Fibroblast of lung (primary cell): Measurements from ENCODE around the gene TMEM234. TPM values are rescaled to one million over a fixed set of nuclear protein-coding genes. Genes with fewer than 3 reads are reported as not detected.

Source experiments
- DNase-seq, 2 donors: peaks; one replicate each; pipeline versions ENCODE4 v3.0.0 to v3.0.0-alpha.2; 2010; ENCODE audit warnings: low read depth in 2 of 2
- H2AFZ ChIP-seq: 2 replicates; pipeline ENCODE4 v1.5.1; 2012; ENCODE audit warnings: low read length, control low read depth, inconsistent platforms
- H3K27ac ChIP-seq: 2 replicates; pipeline ENCODE4 v1.5.1; 2011; ENCODE audit warnings: low read length, control low read depth; ENCODE audit not compliant: insufficient read depth
- H3K27me3 ChIP-seq: 2 replicates; pipeline ENCODE4 v1.5.1; 2011; ENCODE audit warnings: mild to moderate bottlenecking, low read length; ENCODE audit not compliant: control insufficient read depth, insufficient read depth
- H3K36me3 ChIP-seq: 2 replicates; pipeline ENCODE4 v1.5.1; 2011; ENCODE audit warnings: low read length; ENCODE audit not compliant: control insufficient read depth, insufficient read depth
- H3K4me1 ChIP-seq: 2 replicates; pipeline ENCODE4 v1.5.1; 2011; ENCODE audit warnings: low read length; ENCODE audit not compliant: control insufficient read depth, insufficient read depth; ENCODE audit errors: extremely low read depth
- H3K4me2 ChIP-seq: 2 replicates; pipeline ENCODE4 v1.5.1; 2011; ENCODE audit warnings: low read length, control low read depth; ENCODE audit not compliant: insufficient read depth; ENCODE audit errors: extremely low read depth
- H3K4me3 ChIP-seq, 4 experiments: fragments of 200-600 bp in 1 of 4; sonication (generic) in 1 of 4; replicated peaks in 1 of 4; 2 replicates each; pipeline ENCODE4 v1.5.1; 2011 to 2016; ENCODE audit warnings: low read length in 4 of 4, low read depth in 3 of 4, mild to moderate bottlenecking in 3 of 4, control low read depth in 2 of 4, inconsistent platforms in 1 of 4, mixed read lengths in 1 of 4; ENCODE audit not compliant: insufficient read depth in 1 of 4; ENCODE audit errors: control extremely low read depth in 1 of 4
- H3K79me2 ChIP-seq: 2 replicates; pipeline ENCODE4 v1.5.1; 2012; ENCODE audit warnings: mild to moderate bottlenecking, low read length, inconsistent platforms; ENCODE audit not compliant: control insufficient read depth, insufficient read depth
- H3K9ac ChIP-seq: 2 replicates; pipeline ENCODE4 v1.5.1; 2011; ENCODE audit warnings: mild to moderate bottlenecking, low read length, control low read depth; ENCODE audit not compliant: insufficient read depth
- H3K9me3 ChIP-seq: 2 replicates; pipeline ENCODE4 v1.5.1; 2012; ENCODE audit warnings: low read depth, low read length; ENCODE audit not compliant: control insufficient read depth, insufficient read depth
- H4K20me1 ChIP-seq: 2 replicates; pipeline ENCODE4 v1.5.1; 2011; ENCODE audit warnings: low read length; ENCODE audit not compliant: control insufficient read depth, insufficient read depth; ENCODE audit errors: extremely low read depth
- EZH2 ChIP-seq: IDR thresholded peaks from 2 replicates; pipeline ENCODE4 v1.5.1; 2012; ENCODE audit warnings: low read length, control low read depth, mild to moderate bottlenecking; ENCODE audit errors: missing control alignments
- polyA plus RNA-seq, 2 donors: library from polyadenylated mRNA; depleted of rRNA in 1 of 2; stranded (reverse) in 1 of 2; unstranded in 1 of 2; fragments of >200 nt; gene quantifications; 2 replicates each; pipeline ENCODE4 v1.2.1, GENCODE V29; 2011 to 2012; ENCODE audit warnings: missing spikeins in 1 of 2
- total RNA-seq: library from RNA; depleted of rRNA; stranded (reverse); fragments of >200 nt; gene quantifications from 2 replicates; pipeline ENCODE4 v1.2.1, GENCODE V29; 2014
- TF ChIP-seq, protein P1 (sequence below), 2 donors: IDR thresholded peaks in 1 of 2; conservative IDR thresholded peaks in 1 of 2; 1 replicate in 1 of 2; 2 replicates in 1 of 2; pipeline ENCODE4 v1.5.1; 2011 to 2012; ENCODE audit warnings: low read length in 2 of 2, control low read depth in 1 of 2, inconsistent platforms in 1 of 2, low read depth in 1 of 2, mild to moderate bottlenecking in 1 of 2

TMEM234 gene
- total and polyA plus RNA-seq, 2 donors (not counting 1 experiment from before 2014, with no cell fraction given) = 15.8 to 17.5 TPM

- Histone ChIP-seq H3K4me2 (peak overlapping the region; percentile 76), H3K9ac (no peak overlapping the region), H3K36me3 (peaks cover 5% of the 10 kb centered on the region), H3K27me3 (no peaks in the 10 kb centered on the region), H3K79me2 (no peaks in the 10 kb centered on the region), H3K4me3 (peak overlapping the region in 1 of 4 experiments; percentile 44), H3K4me1 (peaks cover 14% of the 10 kb centered on the region), H2AFZ (peak overlapping the region; percentile 26), H3K9me3 (no peaks in the 10 kb centered on the region), H4K20me1 (no peaks in the 10 kb centered on the region), H3K27ac (no peak overlapping the region)
- peak in 1 of 2 donors; percentile 43 for DNase-seq
- no peak for TF ChIP-seq EZH2
- TF ChIP-seq, protein P1, sequence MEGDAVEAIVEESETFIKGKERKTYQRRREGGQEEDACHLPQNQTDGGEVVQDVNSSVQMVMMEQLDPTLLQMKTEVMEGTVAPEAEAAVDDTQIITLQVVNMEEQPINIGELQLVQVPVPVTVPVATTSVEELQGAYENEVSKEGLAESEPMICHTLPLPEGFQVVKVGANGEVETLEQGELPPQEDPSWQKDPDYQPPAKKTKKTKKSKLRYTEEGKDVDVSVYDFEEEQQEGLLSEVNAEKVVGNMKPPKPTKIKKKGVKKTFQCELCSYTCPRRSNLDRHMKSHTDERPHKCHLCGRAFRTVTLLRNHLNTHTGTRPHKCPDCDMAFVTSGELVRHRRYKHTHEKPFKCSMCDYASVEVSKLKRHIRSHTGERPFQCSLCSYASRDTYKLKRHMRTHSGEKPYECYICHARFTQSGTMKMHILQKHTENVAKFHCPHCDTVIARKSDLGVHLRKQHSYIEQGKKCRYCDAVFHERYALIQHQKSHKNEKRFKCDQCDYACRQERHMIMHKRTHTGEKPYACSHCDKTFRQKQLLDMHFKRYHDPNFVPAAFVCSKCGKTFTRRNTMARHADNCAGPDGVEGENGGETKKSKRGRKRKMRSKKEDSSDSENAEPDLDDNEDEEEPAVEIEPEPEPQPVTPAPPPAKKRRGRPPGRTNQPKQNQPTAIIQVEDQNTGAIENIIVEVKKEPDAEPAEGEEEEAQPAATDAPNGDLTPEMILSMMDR (conservative IDR thresholded peaks at IDR 0.05 in 1 of 2, IDR thresholded peaks at IDR 0.05 in 1 of 2; ENCODE audit: low read depth in 1 of 2, low read length in 2 of 2) = no peak
Measured at GRCh38 chr1:32242341-32242851, 20.2 kb upstream of the TMEM234 start.

- Histone ChIP-seq H3K79me2 (no peaks in the 10 kb centered on the region), H3K9ac (peak overlapping the region; percentile 78), H3K4me2 (peak overlapping the region; percentile 94), H2AFZ (peak overlapping the region; percentile 67), H3K36me3 (peaks cover 5% of the 10 kb centered on the region), H3K27ac (peak overlapping the region; percentile 86), H3K4me3 (peak overlapping the region; percentile 64 to 81 (median 77)), H3K4me1 (peaks cover 6% of the 10 kb centered on the region), H3K27me3 (no peaks in the 10 kb centered on the region), H4K20me1 (no peaks in the 10 kb centered on the region), H3K9me3 (no peaks in the 10 kb centered on the region)
- TF ChIP-seq, protein P1 (conservative IDR thresholded peaks at IDR 0.05 in 1 of 2, IDR thresholded peaks at IDR 0.05 in 1 of 2; ENCODE audit: low read depth in 1 of 2, low read length in 2 of 2) = no peak
- no peak for TF ChIP-seq EZH2
- DNase-seq = peak; percentile 58 to 68
Measured at GRCh38 chr1:32241001-32241763, 19.0 kb upstream of the TMEM234 start.

- peak overlapping the region; percentile 67 for H2AFZ ChIP-seq
- TF ChIP-seq, protein P1 (conservative IDR thresholded peaks at IDR 0.05 in 1 of 2, IDR thresholded peaks at IDR 0.05 in 1 of 2; ENCODE audit: low read depth in 1 of 2, low read length in 2 of 2) = peak; percentile 3 to 27
- no peak for TF ChIP-seq EZH2
- H3K9ac ChIP-seq = peak overlapping the region; percentile 78
- H3K4me3 ChIP-seq = peak overlapping the region; percentile 64 to 81 (median 77)
- H3K27ac ChIP-seq = peak overlapping the region; percentile 86
- no peaks in the 10 kb centered on the region for H3K27me3 ChIP-seq
- H3K4me1 ChIP-seq = peaks cover 10% of the 10 kb centered on the region
- DNase-seq = peak; percentile 48 to 58
- H3K9me3 ChIP-seq = no peaks in the 10 kb centered on the region
- H3K79me2 ChIP-seq = no peaks in the 10 kb centered on the region
- peaks cover 5% of the 10 kb centered on the region for H3K36me3 ChIP-seq
- peak overlapping the region; percentile 94 for H3K4me2 ChIP-seq
- H4K20me1 ChIP-seq = no peaks in the 10 kb centered on the region
Measured at GRCh38 chr1:32240140-32240951, 18.2 kb upstream of the TMEM234 start.
